ENCODE data around the gene RNF167. TPM values are rescaled to one million over a fixed set of nuclear protein-coding genes. Genes with fewer than 3 reads are reported as not detected.

The RNF167 gene
- total RNA-seq, 2 donors from 2014 or later, result 66.9 to 68.6 TPM

- H3K9me3 ChIP-seq, result no peaks in the 10 kb centered on the region
- no peak for DNase-seq (ENCODE audit: low spot score)
- TF ChIP-seq CTCF (IDR thresholded peaks at IDR 0.05), result no peak
Observed at GRCh38 chr17:4947411-4948165, 7.5 kb downstream of the RNF167 start.

GRCh38 chr17:4948166-4948930 lies 8.3 kb downstream of the RNF167 start, which contains the start of gene PFN1:
Gene PFN1, minus strand, starts transcription at chr17:4948530. Its CDS starts 136 bp downstream, at chr17:4948394.
- Histone ChIP-seq H3K36me3 (peaks cover 24% of the 10 kb centered on the region), H3K27ac (peak within 1 kb of the TSS; percentile 98 to 100), H3K9me3 (no peaks in the 10 kb centered on the region), H3K4me1 (peaks cover 0 to 67% of the 10 kb centered on the region in 2 donors), H3K27me3 (no peaks in the 10 kb centered on the region), H3K4me3 (peak within 1 kb of the TSS; percentile 80 to 89)
- peak; percentile 92 for DNase-seq (ENCODE audit: low spot score)
- no peak for TF ChIP-seq CTCF (IDR thresholded peaks at IDR 0.05)

More at GRCh38 chr17:4947411-4948165, 7.5 kb downstream of the RNF167 start:
- peaks cover 0 to 60% of the 10 kb centered on the region in 2 donors for H3K4me1 ChIP-seq
- H3K36me3 ChIP-seq, result peaks cover 32% of the 10 kb centered on the region
- H3K4me3 ChIP-seq, result peak overlapping the region; percentile 80 to 89
- peak overlapping the region; percentile 98 to 100 for H3K27ac ChIP-seq
- no peaks in the 10 kb centered on the region for H3K27me3 ChIP-seq

- Histone ChIP-seq H3K36me3 (peaks cover 19% of the 10 kb centered on the region), H3K4me1 (peaks cover 0 to 64% of the 10 kb centered on the region in 2 donors), H3K27me3 (no peaks in the 10 kb centered on the region), H3K4me3 (peak overlapping the region; percentile 80 to 89), H3K27ac (peak overlapping the region; percentile 98 to 100), H3K9me3 (no peaks in the 10 kb centered on the region)
- peak; percentile 74 for DNase-seq (ENCODE audit: low spot score)
- no peak for TF ChIP-seq CTCF (IDR thresholded peaks at IDR 0.05)
Observed at GRCh38 chr17:4948931-4949320, 8.9 kb downstream of the RNF167 start.

- Histone ChIP-seq H3K4me3 (peak overlapping the region; percentile 80 to 89), H3K4me1 (peaks cover 0 to 58% of the 10 kb centered on the region in 2 donors), H3K9me3 (no peaks in the 10 kb centered on the region), H3K27ac (peak overlapping the region; percentile 98 to 100), H3K36me3 (peaks cover 15% of the 10 kb centered on the region), H3K27me3 (no peaks in the 10 kb centered on the region)
- DNase-seq (ENCODE audit: low spot score), result peak; percentile 82
- no peak for TF ChIP-seq CTCF (IDR thresholded peaks at IDR 0.05)
Observed at GRCh38 chr17:4949321-4950074, 9.4 kb downstream of the RNF167 start.

- H3K27ac ChIP-seq, result peak overlapping the region; percentile 98 to 100
- no peaks in the 10 kb centered on the region for H3K9me3 ChIP-seq
- peak overlapping the region; percentile 80 to 89 for H3K4me3 ChIP-seq
- H3K4me1 ChIP-seq, result peaks cover 0 to 51% of the 10 kb centered on the region in 2 donors
- peaks cover 9% of the 10 kb centered on the region for H3K36me3 ChIP-seq
- peak in 1 of 2 donors; percentile 9 for TF ChIP-seq CTCF (IDR thresholded peaks at IDR 0.05)
- H3K27me3 ChIP-seq, result no peaks in the 10 kb centered on the region
- DNase-seq (ENCODE audit: low spot score), result no peak
Observed at GRCh38 chr17:4950075-4950745, 10.1 kb downstream of the RNF167 start.
